GM21390 (cell line): Measurements from ENCODE around the gene SRPX2.

Source experiments
- ATAC-seq: cut with Tn5 transposase; IDR thresholded peaks from one replicate; pipeline ENCODE4 v1.9.1; 2021; ENCODE audit not compliant: unreplicated experiment

The SRPX2 gene, protein sequence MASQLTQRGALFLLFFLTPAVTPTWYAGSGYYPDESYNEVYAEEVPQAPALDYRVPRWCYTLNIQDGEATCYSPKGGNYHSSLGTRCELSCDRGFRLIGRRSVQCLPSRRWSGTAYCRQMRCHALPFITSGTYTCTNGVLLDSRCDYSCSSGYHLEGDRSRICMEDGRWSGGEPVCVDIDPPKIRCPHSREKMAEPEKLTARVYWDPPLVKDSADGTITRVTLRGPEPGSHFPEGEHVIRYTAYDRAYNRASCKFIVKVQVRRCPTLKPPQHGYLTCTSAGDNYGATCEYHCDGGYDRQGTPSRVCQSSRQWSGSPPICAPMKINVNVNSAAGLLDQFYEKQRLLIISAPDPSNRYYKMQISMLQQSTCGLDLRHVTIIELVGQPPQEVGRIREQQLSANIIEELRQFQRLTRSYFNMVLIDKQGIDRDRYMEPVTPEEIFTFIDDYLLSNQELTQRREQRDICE

DNA sequence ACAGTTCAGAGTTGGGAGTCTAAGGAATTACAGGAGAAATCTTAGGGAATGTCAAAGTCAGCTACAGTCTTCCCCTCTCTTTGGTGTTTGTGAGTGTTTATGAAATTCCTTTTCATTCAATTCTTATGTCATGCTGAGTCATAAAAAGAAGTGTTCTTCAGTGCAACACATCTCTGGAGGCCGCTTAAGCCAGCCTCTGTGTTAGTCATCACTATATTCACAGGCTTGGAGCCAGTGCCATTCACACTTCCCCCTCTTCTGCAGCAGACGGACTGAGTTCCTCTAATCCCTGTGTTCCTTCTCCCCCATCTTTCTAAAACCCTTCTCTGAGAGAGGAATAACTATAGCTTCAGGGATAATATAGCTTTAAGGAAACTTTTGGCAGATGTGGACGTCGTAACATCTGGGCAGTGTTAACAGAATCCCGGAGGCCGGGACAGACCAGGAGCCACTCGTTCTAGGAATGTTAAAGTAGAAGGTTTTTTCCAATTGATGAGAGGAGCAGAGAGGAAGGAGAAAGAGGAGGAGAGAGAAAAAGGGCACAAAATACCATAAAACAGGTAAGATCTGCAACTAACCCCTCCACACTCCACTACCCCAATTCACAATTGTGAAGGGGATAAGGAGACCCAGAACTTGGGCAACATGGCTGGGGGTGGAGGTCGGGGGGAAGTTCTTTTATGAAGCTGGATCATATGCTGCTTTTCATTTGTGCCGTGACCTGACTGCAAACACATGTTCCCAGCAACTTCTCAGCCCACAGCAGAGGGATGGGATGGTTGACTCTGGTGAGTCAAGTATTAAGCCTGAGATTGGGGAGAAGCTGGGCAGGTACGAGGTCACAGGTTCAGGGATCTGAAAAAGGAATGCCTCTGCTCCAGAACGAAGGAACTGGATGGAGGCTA is at the start of gene SRPX2:
TSS of gene SRPX2 (plus strand) at position 244 of the 905 bp plus-strand sequence. CDS start 2,124 bp downstream, outside the sequence.
- peak; percentile 71 for ATAC-seq

DNA sequence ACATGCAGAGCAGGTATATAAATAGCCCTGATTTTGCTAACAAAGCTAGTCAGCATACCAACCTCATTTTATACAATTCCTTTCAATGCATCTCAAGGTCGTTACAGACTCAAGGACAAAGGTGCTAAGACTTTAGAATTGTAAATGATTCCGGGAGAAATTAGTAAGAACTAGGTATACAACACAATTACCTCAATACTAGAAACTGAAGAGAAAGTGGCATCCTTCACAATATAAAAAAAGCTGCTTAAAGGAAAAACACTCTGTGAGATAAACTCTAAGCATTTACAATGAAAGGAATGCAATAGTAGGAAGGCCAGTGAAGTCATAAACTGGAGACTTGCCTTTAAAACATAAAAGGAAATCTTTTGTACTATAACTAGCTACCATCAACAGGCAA is 47.4 kb upstream of the SRPX2 start:
- ATAC-seq = no peak

DNA sequence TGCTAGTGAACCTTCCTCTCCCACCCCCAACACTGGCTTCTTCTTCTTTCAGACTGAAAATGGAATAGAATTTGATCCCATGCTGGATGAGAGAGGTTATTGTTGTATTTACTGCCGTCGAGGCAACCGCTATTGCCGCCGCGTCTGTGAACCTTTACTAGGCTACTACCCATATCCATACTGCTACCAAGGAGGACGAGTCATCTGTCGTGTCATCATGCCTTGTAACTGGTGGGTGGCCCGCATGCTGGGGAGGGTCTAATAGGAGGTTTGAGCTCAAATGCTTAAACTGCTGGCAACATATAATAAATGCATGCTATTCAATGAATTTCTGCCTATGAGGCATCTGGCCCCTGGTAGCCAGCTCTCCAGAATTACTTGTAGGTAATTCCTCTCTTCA is 44.5 kb upstream of the SRPX2 start:
- ATAC-seq = no peak

DNA sequence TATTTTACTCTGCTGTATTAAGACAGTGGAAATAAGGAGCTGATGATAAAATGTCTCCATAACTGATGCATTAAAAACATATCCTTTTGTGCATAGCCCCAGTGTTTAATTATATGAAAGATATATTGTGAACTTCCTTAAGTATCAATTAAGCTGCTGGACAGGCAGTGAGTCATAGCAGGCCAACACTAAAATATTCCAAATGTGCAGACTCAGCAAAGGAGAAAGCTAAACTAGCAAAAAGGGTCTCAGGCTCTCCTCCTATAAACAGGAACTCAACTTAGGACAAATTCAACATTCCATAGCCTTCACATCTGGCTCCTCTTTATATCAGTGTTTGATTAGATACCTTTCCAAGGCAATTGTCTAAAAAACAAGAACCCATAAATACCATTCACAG is 43.7 kb upstream of the SRPX2 start:
- ATAC-seq = no peak

DNA sequence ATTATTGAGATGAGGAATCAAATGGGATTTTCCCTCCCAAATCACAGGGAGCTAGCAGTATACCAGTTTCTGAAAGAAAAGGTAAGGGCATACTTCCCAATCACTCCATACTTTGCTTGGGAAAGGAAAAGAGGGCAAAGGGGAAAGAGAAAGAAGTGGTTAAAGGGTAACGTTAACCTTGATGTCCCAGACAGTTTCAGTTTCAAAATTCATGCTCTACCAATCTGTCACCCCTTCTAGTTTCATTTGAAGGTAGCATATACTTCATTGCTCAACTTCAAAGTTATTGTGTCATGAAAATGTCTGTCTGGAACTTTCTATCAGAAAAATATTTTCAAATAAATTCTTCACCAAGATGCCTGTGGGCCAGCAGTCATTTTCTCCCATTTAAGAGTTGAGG is 43.2 kb upstream of the SRPX2 start:
- no peak for ATAC-seq

DNA sequence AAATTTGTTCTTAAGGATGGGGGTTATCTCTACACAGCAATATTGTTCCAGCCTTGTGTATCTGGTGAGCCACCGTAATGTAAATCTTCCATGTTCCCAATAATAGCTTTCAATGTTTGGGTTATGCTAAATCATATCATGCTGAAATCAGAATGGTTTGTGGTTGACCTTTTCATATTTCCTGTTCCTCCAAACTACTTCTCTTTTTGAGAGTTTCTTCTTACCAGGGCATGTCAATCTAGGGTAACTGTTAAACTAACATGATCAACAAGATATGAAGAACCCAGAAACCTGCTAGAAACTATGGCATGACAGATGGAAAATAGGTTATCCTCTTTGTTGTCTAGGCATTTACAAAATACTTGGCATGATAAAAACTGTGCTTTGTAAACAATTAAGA is 37.2 kb upstream of the SRPX2 start:
- ATAC-seq = no peak

DNA sequence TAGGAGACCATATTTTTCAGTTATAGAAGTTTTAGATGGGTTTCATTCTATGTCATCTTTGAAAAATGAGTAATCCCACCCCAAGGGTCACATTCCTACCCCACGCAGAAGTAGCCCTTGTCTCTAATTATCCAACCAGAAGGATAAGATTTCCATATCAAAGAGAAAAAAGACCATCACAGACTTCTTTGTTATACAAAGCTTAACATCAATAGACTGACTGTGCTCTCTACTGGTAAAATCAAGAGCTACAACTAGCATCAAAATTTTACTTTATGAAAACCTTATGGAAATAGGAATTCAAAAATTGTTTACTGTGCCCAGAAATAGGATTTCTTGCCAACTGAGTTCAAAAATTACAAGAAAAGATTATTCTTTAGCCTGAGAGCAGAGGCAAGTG is 34.4 kb upstream of the SRPX2 start:
- no peak for ATAC-seq

DNA sequence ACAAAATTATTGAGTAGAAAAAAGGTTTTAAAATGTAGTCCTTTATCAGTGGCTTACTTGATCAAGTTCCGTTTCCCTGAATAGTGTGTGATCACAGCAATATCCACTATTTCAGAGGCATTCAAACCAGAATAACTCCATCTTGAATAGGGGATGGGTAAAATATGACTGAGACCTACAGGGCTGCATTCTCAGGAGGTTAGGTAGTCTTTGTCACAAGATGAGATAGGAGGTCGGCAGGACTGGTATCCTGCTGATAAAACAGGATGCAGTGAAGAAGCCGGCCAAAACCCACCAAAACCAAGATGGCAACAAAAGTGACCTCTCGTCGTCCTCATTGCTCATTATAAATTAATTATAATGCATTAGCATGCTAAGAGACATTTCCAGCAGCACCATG is 32.0 kb upstream of the SRPX2 start:
- ATAC-seq = no peak

DNA sequence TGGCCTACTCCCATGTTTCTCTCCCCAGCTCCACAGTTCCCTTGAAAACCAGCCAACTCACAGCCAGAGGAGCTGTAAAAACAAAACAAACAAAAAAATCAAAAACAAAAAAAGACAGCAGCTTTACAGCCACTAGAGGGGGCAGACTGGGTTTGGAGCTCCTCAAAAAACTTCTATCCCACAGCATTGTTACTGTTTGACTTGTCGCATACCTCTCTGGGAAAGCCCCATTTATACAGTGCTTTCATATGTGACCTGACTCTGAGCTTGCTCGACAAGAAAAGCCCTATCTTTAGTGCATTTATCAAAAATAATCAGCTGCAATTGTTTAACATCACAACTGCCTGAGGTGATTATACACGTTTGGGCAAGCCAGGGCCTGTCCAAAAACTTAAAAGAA is 29.0 kb upstream of the SRPX2 start:
- ATAC-seq = peak; percentile 97

DNA sequence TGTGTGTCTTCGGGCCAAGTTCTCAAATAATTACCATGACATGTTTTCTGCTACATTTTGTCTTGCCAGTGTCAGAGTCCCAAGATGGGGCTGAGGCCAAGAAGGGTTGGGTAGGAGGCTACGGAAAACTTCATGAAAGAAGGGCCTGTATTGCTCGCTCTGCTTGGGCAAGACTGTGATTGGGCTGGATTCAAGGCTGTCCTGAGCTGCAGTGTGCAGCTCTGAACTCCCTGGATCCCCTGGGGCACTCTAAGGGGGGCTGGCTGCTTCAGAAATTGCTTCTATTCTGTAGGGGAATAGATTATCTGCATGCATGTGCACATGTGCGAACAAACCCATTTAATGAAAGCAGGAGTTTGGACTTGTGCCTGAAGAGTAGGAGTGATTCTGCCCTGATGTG is 21.0 kb upstream of the SRPX2 start:
- no peak for ATAC-seq

DNA sequence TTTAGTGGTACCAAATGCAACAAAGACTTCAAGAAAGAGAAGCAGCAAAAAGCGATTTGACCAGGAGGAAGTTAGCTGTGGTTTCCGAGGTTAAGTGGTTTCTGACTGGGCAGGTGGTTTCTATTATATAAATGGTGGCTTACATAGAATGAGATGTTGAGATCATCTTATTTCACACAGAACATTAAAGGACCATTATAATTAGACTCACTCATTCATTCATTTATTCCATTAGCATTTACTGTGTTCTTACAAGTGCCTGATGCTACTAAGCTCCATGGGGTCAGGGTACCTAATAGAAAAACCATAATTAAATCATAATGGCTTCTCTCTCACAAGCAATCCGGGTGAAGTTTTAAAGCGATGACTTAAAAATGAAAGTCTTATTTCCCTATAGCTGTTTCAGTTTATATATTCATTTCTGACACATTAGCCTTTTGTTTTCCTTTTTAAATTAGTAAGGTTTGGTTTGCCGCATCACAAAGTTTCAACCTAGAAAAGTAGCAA is 18.0 kb upstream of the SRPX2 start:
- ATAC-seq = peak; percentile 98

DNA sequence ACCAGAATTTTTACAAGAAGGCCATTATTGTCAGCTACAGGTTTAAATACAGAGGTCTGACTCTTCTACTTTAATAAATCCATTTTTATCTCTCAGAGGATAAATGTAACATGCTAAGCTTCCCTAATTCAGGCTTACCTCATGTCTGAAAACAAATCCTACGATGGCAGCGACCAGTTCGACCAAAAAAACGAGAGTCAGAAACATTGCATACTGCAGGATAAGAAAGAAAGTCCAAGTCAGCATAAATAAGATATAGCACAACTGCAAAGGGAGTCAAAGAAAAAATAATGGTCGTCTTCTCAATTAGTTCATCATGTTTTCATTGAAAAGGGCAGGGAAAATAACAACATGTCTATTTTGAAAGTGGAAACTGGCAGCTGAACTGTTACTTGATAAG is 9.0 kb upstream of the SRPX2 start:
- ATAC-seq = no peak

DNA sequence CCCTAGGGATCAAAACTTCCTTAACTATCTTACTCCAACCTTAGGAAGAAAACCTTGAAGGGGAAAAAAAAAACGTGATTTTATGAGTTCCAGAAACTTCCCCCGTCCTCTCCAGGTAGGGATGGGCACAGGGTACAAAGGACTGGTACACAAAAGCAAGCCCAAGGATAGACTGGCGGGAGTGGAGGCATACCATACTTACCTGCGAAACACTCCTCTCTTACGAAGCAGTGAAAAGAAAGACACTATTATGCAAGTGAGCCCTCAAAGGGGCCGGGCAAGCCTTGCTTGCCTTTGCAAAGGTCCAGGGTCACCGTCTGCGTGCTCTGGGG is 8.0 kb upstream of the SRPX2 start:
- ATAC-seq = no peak

DNA sequence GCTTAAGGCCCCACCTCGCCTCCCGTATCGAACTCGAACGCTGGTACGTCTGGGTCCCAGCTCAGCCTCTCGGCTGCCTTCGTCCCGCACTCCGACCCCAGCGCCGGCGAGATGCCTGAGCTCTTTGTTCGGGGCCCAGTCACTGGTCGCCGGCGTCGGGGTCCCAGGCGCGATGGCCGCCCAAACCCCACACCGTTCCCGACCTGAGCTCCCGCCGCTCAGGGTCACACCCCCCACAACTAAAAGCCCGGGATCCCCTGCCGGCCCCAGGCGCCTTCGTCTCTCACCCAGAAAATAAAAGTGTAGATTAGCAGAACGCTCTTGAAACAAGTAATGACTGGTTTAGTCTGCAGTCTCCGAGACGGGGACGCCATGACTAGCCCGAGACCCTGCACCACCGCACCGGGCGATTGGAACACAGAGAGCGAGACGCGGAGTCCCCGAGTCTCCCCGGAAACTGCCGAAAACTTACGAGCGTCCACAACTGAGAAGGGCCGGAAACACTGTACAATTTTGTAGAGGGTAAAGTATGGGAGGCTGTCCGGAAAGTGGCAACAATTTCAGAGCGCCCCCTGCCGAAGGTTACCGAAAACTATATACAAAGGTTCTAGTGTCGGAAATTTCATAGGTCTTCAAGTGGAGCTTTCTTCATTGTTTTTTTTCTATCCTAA is 7.5 kb upstream of the SRPX2 start, which contains the start of gene TSPAN6:
TSS of gene TSPAN6 (minus strand) at position 486 of the 671 bp plus-strand sequence. CDS start at position 374, 112 bp downstream.
- peak; percentile 97 for ATAC-seq

DNA sequence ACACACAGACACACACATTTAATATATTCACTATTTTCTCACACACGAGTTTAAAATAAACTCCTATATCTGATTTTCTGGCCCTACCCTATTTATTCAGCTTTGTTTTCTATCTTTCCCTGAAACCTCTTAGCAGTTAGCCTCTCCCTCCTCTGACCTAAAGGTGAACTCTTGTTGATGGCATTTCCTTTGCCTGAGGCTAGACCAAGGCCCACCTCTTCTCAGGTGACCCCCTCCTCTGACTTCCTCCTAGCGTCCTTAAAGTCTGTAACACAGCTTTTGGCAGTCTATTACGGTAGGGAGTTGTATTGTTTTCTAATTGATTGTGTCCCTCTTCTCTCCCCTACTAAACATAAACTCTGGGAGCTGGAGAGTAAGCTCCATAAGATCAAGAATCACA is 1.7 kb upstream of the SRPX2 start:
- ATAC-seq = no peak

DNA sequence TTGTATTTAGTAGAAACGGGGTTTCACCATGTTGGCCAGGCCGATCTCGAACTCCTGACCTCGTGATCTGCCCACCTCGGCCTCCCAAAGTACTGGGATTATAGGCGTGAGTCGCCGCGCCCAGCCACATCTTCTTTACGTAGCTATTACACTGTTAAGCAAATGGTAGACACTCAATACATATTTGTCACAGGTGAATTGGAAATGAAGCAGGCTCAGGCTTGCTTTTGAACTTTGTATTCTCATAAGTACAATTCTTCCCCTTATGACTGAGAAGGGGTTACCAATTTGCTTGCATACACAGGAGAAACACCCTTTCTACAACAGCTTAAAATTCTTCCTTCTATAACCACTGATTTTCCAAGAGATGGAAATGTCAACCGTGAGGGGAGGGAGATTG is 787 bp upstream of the SRPX2 start:
- no peak for ATAC-seq

DNA sequence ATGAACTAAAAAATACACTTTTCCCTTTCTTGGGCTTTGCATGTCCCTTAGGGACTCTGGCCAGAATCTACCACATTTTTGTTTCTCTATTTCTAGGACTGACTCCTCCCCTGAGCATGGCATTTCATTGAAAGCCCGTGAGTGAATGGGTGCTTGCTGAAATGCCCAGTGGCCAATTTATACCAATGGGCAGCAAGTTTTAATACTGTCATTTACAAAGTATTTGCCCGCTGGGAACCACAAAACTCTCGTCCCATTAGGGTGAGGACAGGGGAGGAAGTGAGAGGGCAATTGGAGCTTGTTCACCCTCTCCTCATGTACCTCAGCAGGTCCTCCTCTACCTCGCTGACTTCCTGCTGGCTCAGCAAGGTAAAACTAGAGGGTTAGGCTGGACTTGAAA is 1.1 kb downstream of the SRPX2 start:
- no peak for ATAC-seq

DNA sequence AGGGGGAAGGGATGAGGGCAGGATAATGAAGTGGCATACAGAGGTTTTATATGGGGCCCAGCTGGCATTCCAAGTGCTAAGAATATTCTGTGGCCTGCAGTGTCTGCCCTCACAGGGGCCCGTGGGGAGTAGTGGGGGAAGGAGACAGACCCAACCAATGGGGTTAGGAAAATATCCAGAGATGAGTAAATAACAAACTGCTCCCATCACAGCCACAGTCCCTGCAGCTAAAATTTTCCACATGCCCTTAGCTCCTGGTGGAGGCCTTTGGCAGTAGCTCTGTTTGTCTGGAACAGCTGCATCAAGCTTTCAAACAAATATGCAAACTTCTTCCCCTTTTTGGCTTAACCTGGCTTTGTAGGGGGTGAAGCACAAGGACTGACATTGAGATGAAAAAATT is 3.1 kb downstream of the SRPX2 start:
- ATAC-seq = no peak

DNA sequence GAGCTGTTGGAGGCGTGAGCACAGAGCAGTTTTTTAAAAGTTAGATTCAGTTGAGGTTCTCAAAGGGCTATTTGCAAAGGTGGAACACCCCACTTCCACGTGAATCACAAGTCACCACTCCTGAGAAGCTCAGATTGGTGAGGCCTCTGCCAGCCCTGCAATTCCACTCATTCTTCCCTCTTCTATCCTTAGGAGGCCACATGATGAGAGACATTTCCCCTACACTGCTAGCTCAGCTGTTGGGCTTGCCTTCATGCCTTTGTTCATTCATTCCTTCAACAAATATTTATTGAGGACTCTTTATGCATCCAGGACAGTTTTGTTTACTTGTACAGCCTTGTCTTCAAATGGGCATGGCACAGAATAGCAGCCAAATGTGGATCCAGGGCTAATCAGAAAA is 3.7 kb downstream of the SRPX2 start:
- ATAC-seq = no peak

DNA sequence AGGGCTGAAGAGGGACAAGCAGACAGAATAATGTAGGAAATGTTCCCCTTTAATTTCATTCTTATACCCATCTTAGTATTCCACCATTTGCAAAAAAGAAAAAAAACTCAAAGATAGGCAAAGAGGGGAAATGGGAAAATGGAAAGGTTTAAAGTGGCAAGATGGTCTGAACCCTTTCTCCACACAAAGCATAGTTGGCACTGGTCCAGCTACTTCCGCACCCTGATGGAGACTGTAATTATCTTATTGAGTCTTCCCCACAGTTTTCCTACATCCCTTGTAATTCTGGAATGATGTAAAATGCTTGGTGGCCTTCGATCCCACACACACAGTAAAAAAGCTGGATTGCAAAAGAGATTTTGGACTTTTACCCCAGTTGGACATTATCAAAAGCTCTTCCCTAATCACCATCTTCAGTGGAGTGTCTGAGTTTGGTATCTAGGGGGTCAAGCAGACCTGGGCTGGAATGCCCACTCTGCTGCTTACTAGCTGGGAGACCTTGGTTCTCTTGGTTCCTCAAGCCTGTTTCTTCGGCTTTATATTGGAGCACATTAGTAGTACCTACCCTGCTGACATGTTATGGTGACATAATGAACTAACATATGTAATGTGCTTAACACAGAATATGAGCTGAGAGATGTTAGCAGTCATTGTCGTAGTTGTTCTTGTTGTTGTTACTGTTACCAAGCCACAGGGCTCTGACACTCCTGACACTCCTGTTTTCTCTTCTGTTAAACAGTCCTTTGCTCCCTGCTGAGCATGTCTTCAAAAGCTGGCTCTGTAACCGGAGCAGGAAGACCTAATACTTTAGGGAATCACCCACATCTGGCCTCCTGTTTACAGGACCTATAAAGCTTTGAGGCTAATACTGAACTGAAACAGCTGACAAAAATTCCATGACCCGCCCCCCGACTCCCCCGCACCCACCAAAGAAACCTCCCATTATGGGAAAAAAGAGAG is 4.7 kb downstream of the SRPX2 start:
- no peak for ATAC-seq
